Fibroblast of mammary gland (primary cell): ENCODE measurements around the gene TACR2.

ENCODE experiments used
- DNase-seq: peaks from one replicate; pipeline ENCODE4 v3.0.0-alpha.2; 2010; ENCODE audit warnings: low read depth
- H3K4me3 ChIP-seq: 2 replicates; pipeline ENCODE4 v1.5.1; 2011; ENCODE audit warnings: low read depth, mild to moderate bottlenecking, low read length, moderate library complexity; ENCODE audit not compliant: control insufficient read depth
- TF ChIP-seq, protein P1 (sequence below): conservative IDR thresholded peaks from 2 replicates; pipeline ENCODE4 v1.5.1; 2011; ENCODE audit warnings: low read depth, low read length, inconsistent platforms; ENCODE audit not compliant: control insufficient read depth, insufficient read depth

Gene TACR2

GRCh38 chr10:69367469-69367868, 49.2 kb downstream of the TACR2 start:
- DNase-seq = no peak
- no peak overlapping the region for H3K4me3 ChIP-seq
- TF ChIP-seq, protein P1, sequence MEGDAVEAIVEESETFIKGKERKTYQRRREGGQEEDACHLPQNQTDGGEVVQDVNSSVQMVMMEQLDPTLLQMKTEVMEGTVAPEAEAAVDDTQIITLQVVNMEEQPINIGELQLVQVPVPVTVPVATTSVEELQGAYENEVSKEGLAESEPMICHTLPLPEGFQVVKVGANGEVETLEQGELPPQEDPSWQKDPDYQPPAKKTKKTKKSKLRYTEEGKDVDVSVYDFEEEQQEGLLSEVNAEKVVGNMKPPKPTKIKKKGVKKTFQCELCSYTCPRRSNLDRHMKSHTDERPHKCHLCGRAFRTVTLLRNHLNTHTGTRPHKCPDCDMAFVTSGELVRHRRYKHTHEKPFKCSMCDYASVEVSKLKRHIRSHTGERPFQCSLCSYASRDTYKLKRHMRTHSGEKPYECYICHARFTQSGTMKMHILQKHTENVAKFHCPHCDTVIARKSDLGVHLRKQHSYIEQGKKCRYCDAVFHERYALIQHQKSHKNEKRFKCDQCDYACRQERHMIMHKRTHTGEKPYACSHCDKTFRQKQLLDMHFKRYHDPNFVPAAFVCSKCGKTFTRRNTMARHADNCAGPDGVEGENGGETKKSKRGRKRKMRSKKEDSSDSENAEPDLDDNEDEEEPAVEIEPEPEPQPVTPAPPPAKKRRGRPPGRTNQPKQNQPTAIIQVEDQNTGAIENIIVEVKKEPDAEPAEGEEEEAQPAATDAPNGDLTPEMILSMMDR = no peak

DNA sequence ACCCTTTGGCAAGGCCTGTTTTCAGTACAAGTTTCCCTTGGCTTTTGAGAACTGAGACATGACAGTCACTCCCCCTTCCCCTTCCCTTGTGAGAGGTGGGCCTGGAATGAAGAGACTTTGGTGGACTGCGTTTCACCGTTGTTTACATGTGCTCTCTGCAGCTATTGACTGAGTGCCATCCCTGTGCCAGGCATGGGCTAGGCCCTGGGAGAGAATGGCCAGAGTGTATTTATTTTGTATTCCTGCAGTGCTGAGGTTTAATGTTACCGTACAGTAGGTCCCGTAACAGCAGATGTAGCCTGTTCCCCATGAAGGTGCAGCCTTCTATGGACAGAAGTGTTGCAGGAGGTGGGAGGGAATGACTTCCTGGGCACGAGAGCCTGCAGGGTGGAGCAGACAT, 50.0 kb downstream of the TACR2 start:
- DNase-seq = no peak
- no peak overlapping the region for H3K4me3 ChIP-seq
- TF ChIP-seq, protein P1 = no peak

DNA sequence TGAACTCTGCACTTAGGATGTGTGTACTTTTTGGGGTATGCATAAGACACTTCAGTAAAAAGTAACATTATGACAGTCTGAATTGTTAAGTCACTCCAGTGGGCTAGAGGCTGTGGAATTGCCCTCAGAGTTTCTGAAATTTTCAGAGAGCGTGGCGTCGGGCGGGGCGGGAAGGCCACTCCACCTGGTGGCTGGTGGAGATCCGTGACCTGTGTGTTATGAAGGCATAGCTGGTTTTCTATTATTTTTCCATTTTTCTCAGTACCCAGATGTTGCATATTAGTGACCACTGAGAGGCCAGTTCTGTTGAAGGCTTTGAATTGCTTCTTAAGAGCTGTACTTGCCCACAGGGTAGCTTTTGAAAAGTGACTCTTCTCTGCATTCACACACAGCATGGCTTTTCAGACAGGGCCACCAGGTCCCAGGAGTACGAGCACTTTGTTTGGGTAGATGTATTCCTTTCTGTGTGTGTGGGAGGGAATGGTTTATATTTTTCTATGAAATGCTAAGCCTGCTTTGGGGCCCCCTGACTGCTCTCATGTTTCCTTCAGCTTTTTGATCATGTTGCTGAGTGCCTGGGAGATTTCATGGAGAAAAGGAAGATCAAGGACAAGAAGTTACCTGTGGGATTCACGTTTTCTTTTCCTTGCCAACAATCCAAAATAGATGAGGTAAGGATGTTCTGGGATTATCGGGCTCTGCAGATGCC, 52.3 kb downstream of the TACR2 start:
- no peak overlapping the region for H3K4me3 ChIP-seq
- TF ChIP-seq, protein P1 = no peak
- no peak for DNase-seq

DNA sequence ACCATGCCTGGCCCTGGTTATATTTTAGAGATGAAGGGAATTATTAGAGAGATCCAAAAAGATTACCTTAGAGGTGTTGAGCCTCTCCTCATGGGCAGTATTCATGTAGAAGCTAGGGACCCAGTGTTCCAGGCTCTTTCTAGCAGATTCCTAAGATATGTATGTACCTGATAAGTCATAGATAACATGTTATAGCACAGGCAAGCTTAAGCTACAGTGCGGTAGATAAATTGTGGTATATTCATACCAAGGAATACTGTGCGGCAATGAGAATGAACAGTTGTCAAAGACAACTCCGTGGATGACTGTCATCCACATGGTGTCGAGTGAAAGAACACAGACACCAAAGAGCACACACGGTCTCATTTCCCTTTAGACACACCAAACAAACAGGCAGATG, 53.1 kb downstream of the TACR2 start:
- no peak for DNase-seq
- H3K4me3 ChIP-seq = no peak overlapping the region
- TF ChIP-seq, protein P1 = no peak

DNA sequence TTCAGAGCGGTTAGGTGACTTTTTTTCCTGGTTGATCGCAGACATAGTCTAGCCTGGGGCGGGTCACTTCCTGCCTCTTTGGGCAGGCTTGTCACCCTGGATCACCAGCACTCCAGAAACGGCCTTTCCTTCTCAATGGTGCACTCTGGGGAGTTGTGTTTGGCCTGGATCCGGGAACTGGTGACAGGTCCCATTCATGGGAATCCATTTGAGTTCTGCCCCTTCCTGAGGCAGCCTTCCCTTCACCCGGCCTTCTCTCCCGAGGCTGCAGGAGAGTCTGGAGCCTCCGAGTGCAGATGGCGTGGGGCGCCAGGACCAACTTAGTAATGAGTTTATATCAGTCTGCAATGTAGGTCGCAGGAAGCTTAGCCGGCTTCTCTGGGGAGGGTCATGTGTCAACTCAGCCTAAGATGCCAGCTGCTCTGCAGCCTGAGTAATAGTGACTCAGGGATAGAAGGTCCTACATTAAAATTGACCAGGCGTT, 54.2 kb downstream of the TACR2 start:
- no peak overlapping the region for H3K4me3 ChIP-seq
- DNase-seq = peak; percentile 92
- TF ChIP-seq, protein P1 = no peak

GRCh38 chr10:69361303-69361614, 55.5 kb downstream of the TACR2 start:
- TF ChIP-seq, protein P1 = no peak
- no peak for DNase-seq
- H3K4me3 ChIP-seq = no peak overlapping the region
